ENCODE data around the gene LSMEM2.

LSMEM2 gene

DNA sequence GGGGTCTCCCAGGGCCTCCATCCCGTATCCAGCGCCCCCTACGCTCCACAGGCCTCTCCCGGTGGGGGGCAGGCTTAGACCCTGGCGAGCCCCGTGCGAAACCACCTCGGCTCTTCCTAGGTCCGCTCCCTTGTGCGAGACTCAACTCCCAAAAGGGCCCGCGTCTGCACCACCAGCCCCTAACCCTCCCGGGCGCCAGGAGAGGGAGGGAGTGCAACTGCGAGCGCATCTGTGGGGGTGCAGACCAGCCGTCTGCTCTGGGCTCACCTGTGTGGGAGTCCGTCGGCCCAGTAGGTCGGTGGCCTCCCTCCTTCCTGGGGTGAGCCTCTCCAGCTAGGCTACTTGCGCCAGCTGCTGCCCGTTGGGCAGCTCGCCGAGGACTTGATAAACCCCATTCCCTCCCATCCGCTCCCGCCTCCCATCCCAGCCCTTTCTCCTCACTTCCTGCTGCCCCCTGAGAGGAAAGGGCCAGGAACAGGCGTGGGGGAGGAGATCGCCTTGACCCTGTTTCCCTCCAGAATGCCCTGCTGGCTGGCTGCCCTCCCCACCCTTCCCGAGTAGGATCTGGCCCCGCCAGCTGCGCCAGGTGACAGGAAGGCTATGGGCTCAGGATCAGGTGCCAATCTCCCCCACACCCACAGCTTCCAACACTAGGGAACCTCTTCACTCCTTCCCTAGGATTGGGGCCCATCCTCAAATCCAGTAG, 43.7 kb downstream of the LSMEM2 start, which contains the start of gene HYAL2:
TSS of gene HYAL2 (minus strand) at position 360 of the 706 bp plus-strand sequence. CDS start 2,256 bp downstream, outside the sequence.
- DNase-seq (ENCODE audit: low read depth) = no peak

DNA sequence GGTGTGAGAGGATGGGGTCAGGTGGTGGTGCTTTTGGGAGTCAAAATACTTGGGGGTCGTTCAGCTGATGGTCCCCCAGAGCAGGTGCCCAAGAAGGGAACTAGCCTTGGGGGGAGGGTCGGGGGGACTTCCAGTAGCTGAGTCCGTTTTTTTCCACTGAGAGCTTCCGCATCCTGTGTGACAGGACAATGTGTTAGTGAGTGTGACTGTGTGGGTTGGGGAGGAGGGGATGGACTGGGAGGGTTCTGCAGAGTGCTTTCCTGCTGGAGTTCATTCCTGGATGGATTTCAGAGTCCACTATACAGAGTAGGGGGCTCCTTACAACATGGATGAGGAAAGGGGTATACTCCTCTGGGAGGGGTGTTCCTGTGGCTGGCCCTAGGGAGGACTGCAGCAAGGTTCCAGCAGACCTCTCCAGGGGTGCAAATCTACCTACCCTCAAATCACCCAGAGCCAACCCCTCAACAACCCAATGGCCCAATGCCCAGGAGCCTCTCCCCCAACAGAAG, 44.3 kb downstream of the LSMEM2 start:
- DNase-seq (ENCODE audit: low read depth) = no peak

DNA sequence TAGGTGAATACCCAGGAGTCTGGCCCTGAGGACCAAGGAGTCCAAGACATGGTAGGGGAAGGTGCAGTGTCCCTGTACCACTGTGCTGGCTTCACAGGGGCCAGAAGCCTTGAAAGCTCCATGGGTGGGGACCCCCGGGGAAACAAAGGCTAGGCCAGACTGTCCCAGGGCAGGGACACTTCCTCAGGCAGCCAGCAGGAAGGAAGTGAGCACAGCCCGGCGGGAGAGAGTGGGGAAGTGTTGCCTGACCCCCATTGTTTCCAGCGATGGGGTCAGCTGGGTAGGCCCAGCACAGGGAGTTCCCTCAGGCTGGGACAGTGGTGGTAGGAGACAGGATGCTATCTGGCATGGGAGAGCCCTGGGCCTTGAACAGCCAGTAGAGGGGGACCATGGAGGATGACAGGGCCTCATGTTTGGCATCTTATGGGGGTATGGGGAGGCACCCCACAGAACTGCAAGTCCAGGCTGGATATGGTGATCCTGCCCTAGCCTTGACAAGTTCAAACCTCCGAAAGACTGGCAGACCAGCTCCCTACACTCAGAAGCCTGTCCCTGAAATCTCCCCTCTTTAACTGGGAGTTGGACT, 44.8 kb downstream of the LSMEM2 start:
- DNase-seq (ENCODE audit: low read depth) = no peak

DNA sequence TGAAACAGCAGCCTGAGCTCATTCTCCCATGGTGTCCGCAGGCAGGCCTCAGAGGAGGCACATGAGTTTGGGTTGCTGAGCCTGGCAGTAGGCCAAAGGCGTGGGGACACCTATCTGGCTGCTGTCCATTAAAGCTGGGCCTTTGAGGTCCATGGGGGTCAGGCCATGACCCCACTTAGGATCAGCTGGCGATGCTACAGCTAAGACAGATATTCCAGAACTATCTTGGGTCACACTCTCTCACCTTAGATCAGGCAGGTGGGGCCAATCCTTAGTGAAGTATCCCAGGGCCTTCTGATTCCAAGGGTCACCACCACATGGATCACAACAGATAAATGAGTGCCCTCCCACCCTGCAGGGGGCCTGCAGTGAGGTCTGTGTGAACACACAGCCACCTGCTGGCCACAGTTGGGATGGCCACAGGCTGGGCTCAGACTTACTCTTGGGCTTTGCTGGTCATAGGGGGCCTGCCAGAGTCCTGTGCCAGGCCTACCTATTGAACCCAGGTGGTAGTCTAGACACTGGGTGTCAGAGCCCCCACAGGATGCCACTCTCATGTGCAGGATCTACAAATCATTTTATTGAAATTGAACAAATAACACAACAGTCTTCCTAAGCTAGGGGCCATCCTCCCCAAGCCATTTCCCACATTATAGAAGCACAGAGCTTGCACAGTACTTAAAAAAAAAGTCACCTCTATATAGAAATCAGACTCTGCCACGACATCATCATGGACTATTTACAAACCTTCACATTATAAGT, 45.6 kb downstream of the LSMEM2 start:
- DNase-seq (ENCODE audit: low read depth) = peak; percentile 26

DNA sequence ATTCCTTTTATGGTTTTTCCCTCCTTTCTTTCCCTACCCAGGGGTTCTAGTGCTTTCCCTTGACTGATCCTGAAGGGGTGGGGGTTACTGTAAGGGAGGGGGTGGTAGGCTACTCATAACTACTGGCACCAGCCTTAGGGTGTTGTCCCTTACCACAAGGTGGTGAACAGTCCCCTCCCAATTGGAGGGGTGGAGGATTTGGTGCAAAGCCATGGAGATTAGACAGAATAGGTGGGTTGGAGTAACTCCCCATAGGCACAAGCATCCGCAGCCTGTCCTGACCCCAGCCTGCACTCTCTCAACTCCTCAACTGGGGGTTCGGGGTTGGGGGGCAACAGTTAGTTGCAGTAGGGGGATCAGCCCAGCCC, 46.2 kb downstream of the LSMEM2 start:
- DNase-seq (ENCODE audit: low read depth) = no peak

DNA sequence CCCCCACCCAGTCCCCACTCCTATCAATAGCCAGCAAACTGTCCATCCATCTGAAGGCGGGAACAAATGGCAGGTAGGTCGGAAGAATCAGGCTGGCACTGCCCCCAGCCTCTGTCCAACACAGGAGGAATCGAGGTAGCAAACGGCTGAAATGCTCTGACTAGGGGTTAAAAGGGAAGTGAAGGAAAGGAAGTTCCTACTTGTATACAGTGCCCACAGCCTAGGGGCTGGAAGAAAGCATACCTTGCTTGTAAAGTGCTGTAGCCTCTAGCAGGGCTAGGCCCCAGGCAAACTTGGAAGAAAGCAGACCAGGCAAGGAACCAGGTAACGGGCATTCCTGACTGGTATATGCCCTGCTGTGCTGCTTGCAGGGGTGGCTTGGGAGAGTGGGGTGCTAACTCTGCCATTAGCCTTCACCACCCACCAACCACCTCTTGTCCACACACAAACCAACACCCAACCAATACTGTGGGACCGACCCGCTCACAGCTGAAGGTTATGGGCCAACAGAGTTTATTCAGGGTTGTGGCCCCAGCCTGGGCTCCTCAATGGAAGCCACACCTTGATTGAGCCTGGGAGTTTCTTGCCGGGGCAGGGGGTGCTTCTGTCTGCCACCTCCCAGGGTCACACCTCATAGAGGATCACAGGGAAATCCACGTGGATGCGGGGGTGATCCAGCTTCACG, 46.8 kb downstream of the LSMEM2 start:
- no peak for DNase-seq (ENCODE audit: low read depth)

DNA sequence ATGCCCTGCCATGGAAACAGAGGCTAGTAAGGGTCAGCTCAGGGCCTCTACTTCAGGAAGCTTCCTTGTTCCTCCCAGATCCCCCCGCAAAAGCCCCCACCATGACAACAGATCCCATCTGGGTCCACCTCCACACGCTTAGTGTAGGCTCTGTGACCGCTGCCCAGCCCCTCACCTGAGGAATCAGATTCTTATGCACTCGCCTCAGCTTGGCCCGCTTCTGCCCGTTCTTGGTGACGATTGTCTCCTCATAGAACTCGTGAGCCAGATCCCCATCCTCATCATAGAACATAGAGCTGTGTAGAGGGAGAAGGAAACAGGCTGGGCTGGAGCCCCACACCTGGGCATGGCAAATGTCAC, 47.3 kb downstream of the LSMEM2 start:
- no peak for DNase-seq (ENCODE audit: low read depth)

DNA sequence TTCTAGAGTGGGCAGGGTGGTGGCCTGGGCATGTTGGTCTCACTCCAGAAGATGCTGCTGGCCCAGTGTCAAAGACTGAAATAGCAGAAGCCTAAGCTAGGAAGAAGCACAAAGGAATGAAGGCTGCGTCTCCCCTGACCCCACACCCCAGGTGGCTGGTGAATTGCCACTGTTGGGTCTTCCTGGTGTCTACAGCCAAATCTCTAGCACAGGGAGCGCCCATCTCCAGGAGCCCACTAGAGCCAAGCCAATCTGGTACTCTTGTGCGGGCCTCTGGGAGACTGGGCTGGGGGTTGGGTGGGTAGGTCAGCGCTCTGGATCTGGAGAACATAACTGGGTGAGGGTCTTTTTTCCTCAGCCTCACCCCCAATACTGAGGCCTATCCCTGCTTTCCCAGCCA, 48.2 kb downstream of the LSMEM2 start:
- DNase-seq (ENCODE audit: low read depth) = no peak

DNA sequence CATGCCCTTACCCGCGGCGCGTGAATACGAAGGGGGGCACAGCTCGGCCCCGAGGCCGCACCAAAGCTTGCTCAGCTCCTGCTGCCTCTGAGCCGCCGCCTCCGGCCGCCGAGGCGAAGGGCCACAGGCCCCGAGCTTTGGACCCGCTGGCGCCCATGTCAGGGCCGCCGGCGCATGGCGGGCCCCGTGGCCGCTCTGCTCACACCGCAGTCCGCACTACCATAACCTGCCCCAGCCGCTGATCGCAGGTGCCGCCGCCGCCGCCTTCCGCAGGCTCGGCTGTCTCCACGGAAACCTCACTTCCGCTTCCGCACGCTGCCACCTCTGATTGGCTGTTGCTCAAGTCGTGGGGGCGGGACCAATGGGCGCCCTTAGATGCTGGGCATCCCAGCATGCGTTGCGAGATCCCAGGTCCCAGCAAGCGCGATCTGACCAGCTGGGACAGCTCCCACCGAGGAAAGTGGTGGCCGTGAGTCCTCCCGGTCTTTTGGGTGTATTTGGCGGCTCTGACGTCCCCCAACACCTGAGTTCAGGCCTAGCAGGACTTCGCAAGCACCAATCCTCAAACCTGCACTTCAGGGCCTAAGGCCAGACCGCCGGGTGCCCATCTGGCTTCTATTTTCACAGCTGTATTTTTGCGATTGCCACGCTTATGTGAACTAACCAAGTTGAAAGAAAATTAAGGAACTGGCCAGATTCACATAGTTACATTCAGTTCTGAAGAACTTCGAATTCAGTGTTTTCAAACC, 49.2 kb downstream of the LSMEM2 start, which contains the start of gene TUSC2:
TSS of gene TUSC2 (minus strand) at position 281 of the 749 bp plus-strand sequence. CDS start at position 157, 124 bp downstream.
- peak; percentile 79 for DNase-seq (ENCODE audit: low read depth)

DNA sequence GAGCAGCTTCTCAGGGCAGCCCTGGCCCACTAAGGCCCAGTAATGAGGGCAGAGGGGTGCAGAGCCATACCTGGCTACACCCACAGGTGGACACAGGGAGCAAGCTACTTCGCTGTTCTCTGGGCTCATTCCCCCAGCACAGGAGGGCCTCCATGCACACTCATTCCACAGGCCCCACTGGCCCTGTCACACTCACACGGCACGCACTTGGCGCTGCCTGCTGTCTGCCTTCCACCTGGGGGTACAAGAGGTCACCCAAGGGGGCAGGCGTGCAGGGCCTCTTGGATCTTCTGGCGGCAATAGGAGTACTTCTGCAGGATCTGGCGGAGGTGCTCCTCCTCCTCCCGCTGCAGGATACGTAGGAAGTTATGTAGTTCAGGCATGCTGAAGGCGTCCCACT, 51.4 kb downstream of the LSMEM2 start:
- DNase-seq (ENCODE audit: low read depth) = no peak

DNA sequence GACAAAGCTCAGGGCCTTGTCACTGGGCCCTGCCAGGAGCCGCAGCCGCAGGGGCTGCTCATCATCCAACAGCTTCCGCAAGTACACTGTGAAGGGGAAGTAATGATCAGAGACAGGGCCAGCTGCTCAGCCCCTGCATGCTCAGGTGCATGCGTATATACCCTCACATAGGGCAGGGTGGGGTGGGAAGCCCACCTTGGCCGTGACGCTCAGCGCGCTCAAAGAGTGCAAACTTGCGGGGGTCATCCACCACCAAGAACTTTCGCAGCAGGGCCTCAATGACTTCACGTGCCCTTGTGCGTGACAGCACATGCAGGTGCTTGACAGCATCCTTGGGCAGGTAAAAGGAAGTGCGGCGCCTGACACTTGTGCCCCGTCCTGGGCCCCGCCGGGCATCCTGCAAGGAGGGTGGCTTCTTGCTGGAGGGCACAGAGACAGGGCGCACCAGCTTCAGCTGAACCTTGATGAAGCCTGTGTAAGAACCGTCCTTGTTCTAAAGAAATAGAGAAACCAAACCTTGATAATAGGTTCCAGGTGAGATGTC, 52.5 kb downstream of the LSMEM2 start:
- no peak for DNase-seq (ENCODE audit: low read depth)

DNA sequence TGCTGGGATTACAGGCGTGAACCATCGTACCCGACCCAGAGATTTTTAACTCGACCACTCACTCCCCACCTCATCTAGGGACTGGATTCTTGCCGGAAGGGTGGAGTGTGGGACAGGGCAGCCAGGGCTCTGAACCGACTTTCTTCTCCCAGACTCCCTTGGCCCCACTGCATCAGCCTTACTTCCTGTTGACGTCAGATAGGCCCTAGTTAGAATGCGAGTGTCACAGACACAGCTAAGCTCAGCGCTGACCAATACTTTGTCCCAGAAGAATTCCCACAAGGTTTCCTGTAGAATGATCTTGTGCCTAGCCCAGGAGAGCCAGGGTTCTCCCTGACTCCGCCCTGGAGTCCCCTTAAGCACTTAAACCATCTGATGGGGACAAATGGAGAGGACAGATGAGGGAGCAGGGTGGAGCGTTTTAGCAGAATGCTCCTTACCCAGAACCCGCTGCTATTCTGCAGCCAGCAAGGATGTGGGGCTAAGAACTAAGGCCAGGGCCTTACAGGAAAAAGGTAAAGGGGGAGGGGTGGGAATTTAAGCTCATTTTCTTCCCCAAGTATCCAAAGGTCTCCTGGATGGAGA, 54.9 kb downstream of the LSMEM2 start:
- no peak for DNase-seq (ENCODE audit: low read depth)

DNA sequence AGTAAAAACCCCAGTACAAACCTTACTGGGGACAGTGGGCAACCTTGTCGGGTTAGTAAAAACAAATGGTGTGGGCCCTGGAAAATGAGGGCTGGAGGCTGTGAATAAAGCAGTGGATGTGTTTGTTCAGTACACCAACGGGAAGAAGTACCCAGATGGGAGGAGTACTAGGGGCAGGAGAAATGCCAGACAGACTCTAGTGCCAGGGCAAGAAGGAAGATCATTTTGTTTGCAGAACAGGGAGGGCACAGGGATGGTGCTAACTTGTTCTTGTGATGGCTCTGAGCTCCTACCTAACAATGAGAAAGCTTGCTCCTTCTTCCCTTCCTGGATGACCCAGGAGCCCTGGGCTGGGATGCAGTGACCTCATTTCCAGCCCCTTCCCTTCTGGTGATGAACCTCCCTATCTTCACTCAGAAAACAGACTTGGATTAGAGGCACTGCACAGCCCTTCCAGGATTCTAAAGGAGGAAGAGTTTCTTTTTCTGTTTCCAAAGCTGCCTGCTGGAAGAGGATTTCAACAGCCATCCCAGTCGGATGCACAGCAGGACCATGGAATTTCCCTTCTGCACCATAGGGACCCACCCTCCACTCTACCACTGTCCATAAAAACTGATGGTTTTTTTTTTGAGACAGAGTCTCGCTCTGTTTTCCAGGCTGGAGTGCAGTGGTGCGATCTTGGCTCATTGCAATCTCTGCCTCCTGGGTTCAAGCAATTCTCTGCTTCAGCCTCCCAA, 55.6 kb downstream of the LSMEM2 start:
- DNase-seq (ENCODE audit: low read depth) = no peak

DNA sequence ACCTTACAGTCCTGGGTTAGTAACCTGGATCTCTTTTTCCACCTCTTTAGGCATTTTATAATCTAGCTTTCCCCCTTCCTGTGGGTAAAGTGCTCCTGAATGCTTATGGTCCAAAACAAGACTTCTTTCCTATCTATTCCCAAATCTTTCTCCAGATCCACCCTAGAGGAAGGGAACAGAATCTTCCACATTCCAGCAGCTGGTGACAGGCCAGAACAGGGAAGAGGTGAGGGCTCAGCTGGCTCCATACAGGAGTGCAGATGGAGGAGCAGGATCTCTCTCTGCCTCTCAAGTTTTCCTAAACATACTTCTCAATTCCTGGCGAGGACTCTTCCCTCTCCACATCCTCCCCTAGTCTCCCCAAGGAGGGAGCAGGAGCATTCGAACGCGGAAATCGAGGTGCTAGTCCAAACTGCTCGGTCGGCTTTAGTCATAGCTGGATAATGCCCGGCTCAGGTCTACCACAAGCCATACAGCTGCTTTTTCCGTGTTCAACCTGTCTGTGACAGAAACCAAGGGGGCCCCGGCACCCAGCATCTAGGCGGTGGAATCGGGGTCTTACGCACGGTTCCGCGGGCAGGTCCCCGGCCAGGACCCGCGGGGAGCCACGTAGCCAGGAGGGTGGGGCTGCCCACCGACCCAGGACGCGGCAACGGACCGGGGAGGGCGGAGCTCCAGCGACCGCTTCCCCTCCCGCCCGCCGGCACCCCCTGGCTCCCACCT, 57.7 kb downstream of the LSMEM2 start:
- DNase-seq (ENCODE audit: low read depth) = no peak

DNA sequence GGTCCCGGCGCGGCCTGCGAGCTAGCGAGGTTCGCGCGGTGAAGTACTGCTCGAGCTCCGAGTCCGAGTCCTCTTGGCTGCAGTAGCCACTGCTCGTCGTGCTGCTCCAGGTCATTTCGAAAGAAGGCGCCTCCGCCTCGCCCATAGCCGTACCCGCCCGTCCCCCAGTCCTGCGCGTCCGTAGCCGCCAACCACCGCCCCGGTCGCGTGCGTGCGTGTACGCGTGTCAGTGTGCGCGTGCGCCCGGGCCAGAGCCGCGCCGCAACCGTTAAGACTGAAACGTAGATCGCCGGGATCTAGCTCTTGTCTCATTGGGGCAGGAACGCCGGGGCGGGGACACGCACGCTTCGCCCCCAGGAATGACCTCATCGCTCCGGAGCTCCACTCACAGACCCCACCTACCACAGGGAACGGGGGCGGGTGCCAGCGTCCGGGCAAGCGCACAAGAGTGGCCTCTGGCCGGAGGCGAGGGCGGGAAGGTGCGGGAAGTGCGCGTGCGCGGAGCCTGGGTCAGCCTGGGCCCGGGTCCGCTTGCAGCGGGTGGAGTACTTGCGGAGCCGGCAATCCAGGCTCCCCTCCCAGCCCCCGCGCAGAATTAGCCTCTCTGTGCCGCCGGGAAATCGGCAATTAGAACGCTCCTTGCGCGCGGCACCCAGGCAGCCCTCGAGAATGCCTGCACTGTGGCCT, 58.4 kb downstream of the LSMEM2 start:
- DNase-seq (ENCODE audit: low read depth) = peak; percentile 85
